ENCODE results near the gene CALML6.

DNA sequence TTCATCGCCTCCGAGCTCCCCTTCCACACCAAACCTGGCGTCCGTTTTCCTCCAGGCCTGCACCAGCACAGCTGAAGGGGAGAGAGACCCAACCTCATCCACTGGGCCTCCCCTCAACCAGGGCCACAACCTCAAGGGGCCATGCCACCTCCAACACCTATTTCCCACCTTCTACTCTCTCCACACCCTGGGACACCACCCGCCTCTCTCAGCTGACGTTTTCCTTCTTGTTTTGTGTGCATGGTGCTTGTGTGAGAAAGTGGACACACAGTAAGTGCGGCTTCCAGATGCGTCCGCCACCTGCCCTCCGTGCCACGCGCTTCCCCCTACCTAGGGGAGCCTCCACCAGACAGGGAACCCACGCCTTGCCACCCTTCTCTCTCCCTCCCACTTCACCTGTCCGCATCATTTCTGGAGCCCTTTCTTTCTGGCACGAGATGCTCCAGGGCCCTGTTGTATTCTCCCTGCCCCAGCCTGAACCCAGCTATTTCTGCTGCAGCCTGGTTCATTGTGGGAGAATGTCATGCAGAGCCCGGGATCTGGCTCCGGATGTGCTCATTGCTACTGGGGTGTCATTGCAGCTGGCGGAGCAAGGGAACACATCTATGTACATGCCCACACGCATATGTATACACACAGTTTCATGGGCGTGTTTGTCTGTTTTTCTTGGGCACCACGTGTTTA is 22.8 kb upstream of the CALML6 start:
- no peak for TF ChIP-seq POLR2A (IDR thresholded peaks at IDR 0.05)
- TF ChIP-seq, protein P1, sequence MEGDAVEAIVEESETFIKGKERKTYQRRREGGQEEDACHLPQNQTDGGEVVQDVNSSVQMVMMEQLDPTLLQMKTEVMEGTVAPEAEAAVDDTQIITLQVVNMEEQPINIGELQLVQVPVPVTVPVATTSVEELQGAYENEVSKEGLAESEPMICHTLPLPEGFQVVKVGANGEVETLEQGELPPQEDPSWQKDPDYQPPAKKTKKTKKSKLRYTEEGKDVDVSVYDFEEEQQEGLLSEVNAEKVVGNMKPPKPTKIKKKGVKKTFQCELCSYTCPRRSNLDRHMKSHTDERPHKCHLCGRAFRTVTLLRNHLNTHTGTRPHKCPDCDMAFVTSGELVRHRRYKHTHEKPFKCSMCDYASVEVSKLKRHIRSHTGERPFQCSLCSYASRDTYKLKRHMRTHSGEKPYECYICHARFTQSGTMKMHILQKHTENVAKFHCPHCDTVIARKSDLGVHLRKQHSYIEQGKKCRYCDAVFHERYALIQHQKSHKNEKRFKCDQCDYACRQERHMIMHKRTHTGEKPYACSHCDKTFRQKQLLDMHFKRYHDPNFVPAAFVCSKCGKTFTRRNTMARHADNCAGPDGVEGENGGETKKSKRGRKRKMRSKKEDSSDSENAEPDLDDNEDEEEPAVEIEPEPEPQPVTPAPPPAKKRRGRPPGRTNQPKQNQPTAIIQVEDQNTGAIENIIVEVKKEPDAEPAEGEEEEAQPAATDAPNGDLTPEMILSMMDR (IDR thresholded peaks at IDR 0.05) = no peak

All from thyroid gland (tissue), 4 donors.